HG02763 (cell line): Measurements from ENCODE around the gene PLCL1.

Experiments used
- ATAC-seq: cut with Tn5 transposase; IDR thresholded peaks from one replicate; pipeline ENCODE4 v1.9.1; 2021; ENCODE audit warnings: mild to moderate bottlenecking, moderate library complexity; ENCODE audit not compliant: unreplicated experiment

The PLCL1 gene

GRCh38 chr2:198044777-198045176 is 240.4 kb downstream of the PLCL1 start:
- ATAC-seq = no peak

DNA sequence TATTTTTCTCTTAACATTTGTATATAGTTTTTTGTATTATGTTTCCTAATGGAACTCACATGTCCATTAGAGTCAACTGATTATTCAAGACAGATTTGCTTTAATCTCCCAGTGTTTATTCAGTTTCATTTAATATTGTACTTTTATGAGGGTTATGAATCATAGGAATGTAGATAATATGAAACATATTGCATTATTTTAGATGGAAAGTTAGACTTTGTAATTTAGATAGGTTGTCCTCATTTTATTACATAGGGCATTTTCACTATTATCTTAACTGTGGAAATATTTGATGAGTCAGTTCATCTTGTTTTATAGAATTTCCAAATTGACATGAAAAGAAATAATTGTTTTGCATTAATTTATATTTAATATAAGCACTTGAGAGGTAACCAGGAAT is 240.8 kb downstream of the PLCL1 start:
- no peak for ATAC-seq

DNA sequence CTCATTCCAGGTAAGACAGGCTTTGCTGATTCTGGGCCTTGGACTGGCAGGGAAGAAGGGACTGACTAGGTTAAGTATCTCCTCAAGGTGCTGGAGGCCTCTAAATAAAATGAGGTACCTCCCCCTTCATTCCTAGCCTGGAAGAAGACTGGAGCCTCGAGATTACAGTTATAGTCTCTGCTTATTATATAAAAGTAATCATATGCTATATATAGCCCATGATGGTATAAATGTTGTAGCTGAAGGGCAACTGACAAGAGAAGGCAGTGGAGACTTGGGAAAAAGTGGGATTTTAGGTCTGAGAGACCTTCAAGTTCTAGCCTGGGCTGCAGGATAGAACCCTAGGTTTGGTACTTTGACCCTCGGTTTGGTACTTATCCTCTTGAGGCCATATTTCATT is 248.3 kb downstream of the PLCL1 start:
- no peak for ATAC-seq

GRCh38 chr2:198053148-198053547 is 248.8 kb downstream of the PLCL1 start:
- ATAC-seq = no peak

DNA sequence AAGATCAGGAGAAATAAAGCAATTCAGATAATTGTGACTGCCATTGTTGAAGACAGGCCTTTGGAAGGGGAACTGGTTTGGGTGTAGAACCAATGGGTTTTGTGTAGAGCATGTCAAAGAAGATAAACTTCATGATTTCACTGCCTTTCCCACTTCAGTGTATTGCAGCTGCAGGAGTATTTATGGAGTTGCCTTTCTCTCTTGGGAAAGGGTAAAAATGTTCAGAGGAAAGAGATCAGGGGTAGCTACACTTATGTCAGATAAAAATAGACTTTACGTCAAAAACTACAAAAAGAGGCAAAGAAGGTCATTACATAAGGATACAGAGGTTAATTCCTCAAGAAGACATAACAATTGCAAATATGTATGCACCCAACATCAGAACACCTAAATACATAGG is 249.4 kb downstream of the PLCL1 start:
- no peak for ATAC-seq

GRCh38 chr2:198054299-198054698 is 249.9 kb downstream of the PLCL1 start:
- ATAC-seq = peak; percentile 77

DNA sequence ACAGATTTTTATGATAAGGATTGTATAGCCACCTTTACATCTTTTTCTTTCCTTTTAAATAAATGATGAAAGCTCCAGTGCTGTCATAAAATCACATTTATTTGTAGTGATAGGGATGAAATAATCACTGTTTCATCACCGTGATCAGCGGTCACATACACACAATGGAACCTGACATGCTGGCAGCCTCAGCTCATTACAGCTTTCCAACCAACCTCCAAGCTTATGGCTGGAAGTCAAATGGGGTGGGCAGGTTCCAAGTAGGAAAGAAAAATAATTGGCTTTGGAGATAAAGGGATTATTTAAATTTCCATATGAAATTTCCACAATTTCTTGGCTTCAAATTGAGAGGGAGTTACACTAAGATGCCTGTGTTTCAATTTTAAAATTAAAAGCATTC is 251.3 kb downstream of the PLCL1 start:
- ATAC-seq = no peak

DNA sequence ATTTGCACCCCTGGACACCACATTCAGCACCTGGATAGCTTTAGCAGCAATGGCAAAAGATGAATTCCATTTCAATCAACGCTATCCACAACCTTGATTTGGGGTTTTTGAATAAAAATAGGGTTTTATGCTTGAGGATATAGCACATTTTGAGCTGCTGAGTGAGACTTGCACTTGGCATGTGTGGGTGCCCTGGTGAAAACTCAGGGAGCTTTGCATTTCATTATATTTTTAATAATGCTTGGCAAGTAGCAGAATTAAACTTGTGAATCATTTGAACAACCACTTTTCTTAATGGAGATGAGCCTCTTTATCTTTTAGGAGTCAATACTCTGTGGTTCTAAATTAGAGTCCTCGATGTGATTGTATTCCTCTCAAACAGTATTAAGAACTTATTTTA is 252.4 kb downstream of the PLCL1 start:
- ATAC-seq = no peak

- no peak for ATAC-seq
These were observed 255.4 kb downstream of the PLCL1 start for GRCh38 chr2:198059800-198060199.

DNA sequence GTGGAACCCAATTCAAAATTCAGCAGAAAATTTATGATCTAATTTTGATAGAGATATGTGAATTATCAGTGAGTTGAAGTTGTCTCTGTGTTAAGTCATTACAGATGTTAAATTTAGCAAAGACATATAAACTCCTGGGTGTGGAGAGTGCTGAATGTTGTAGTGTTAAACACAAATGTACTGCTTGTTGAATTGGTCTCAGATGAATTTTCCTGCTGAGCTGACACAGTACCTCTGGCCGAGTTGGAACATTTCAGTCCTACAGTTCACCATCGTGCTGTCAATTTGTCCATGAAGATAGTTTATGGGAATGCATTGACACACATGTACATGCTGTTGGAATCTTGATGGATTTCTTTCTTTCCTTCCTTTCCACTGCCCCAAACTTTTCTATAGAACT is 255.9 kb downstream of the PLCL1 start:
- no peak for ATAC-seq

DNA sequence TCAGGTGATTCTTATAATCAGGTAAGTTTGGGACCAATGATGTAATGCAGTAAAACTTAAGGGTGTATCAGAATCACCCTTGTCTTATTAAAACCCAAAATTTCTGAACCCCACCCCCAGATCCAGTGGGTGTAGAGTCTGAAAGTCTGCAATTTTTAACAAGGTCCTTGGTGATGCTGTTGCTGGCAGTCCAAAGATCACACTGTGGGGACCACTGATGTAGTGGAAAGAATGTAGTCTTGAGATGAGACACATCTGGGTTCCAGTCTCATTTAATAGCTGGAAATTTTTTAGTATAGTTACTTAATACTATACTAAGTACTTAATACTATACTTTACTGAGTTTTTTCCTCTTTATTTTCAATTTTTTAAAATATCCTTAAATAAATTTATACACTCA is 258.4 kb downstream of the PLCL1 start:
- no peak for ATAC-seq

DNA sequence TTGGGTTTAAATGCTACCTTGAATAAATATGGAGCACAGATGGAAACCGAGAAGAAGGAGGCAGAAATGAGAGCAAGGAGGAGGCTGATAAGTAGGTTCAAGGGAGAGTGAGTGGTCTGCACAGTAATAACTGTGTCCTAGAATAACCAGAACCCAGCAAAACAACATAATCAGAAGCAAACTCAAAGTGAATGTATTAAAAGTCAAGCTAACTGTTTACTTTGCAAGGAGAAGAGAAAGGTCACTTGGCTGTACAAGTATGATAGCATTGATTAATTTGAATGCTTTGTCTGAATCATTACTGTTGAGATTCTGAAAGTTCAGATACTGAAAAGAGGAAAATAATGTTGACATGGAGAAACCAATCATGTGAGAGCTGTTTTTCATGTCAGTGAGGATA is 258.8 kb downstream of the PLCL1 start:
- no peak for ATAC-seq

DNA sequence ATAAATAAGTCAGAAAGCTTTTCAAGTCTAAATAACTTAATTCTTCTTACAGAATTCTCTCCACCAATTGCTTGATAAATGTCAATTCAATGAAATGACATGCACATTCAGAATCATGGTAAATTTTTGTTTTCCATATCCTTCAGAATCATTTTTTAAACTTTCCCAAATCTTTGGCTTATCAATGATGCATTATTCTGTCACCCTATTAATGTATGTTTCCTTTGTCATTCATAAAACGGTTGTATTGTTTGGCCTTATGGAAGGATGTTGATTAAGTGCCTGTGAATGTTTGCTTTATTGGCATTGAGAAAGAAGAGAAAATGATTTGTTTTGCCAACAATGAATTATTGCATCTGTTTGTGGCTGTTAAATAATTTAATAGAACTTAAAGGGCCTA is 260.9 kb downstream of the PLCL1 start:
- ATAC-seq = no peak

DNA sequence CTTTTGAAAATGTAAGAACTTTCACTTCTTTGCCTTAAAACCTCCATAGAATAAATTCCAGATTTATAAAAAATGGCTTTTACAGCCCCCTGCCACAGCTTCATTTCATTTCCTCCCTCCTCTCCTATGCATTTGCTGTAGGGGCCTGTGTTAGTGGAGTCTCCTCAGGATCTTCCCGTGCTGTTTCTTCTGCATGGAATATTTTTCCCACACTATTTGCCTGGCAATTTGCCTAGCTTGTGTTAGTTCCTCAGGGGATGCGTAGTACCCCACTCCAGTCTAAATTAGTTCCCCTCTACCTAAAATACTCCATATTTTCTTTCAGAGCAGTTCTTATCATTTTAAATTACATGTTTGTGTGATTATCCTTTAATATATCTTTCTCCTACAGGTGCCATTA is 262.2 kb downstream of the PLCL1 start:
- no peak for ATAC-seq

DNA sequence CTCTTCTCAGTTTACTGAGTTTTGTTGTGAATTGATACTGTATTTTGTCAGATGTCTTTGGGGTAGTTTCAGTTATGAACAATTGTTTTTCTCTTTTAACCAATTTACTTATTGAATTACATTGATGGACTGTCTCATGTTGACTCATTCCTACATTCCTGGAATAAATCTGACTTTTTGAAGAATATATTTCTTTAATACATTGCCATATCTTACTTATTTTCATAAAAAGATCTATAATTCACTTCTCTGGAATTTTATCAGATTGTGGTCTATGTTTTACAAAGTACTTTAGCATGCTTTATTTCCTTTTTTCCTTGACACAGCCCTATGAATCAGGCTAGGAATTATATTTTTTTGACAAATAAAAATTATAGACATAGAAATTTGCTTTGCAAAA is 268.3 kb downstream of the PLCL1 start:
- no peak for ATAC-seq

DNA sequence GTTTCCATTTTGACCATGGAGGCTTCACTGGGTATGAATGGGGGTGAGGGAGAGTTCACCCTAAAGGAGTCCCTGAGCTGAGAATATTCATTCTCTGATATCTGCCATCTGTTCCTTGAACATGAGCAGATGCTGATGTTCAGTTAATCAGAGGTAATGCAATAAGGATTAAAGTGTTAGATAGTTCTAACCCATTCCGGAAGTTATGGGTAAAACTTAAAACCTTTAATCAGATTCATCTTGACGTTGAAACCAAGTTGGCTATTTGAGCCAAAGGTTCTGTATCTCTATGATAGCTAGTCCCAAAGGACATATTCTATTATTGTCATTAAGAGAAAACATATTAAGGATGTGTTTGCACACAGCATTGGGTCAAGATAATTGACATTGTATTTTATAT is 268.9 kb downstream of the PLCL1 start:
- ATAC-seq = no peak

DNA sequence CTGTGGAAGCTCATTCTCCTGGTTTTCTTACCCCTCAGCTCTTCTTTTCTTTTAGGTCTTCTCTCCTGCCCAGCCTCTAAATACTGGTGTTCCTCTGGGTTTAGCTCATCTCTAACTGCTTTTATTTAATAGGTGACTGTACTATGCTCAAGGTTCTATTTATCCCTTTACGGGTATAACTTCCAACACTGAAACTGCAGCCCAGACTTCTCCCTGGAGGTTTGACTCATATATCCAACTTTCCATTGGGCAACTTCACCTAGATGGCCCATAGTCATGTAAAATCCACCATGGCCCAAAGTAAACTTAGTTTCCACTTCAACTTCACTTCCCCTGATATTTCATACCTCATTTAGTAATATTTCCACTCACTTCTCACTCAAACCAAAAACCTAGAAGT is 273.1 kb downstream of the PLCL1 start:
- ATAC-seq = no peak

DNA sequence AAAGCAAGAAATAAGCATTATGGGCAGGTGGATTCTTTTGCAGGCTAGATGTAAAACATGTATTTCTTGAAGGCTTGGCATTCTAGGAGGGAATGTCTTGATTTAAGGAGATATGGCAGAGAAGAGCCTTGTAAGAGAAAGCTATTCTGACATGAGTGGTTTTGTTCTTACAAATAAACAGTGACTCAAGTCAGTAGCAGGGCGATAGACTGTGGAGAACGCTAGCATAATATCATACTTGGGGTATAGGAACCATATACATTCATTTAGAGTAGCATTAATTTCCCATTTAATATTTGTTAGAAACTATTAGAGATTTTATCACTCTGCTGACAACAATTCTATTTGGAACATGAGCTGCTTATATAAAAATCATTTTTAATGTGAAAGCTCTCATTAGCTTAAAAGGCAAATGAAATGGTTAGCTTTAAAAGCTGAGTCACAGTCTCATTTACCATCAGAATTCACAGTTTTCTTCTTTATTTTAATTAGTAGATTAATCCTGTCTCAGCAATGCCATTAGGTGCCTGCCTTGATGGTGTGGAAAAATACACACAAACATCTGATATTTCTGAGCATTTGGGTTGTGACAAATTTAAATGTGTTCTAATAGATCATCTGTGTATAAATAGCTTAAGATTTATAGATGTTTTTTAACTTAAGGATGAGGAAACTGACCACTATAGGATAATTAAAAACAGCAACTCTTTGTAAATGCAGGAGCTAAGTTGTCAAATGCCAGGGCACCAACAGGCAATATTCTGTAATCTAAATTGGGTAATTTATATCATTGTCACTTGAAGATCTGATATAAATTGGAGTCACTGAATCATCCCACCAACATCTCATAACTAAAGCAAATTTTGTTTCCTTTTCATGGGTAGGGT is 276.7 kb downstream of the PLCL1 start:
- ATAC-seq = no peak

DNA sequence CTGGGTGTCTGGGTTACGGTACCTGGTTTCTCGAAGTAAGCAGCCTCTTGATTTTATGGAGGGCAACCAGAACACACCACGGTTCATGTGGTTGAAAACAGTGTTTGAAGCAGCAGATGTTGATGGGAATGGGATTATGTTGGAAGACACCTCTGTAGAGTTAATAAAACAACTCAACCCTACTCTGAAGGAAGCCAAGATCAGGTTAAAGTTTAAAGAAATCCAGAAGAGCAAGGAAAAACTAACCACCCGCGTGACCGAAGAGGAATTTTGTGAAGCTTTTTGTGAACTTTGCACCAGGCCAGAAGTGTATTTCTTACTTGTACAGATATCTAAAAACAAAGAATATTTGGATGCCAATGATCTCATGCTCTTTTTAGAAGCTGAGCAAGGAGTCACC is 279.8 kb downstream of the PLCL1 start:
- ATAC-seq = no peak

- ATAC-seq = no peak
These were observed 291.6 kb downstream of the PLCL1 start for GRCh38 chr2:198096002-198096401.

GRCh38 chr2:198096965-198097364 is 292.6 kb downstream of the PLCL1 start:
- ATAC-seq = no peak

DNA sequence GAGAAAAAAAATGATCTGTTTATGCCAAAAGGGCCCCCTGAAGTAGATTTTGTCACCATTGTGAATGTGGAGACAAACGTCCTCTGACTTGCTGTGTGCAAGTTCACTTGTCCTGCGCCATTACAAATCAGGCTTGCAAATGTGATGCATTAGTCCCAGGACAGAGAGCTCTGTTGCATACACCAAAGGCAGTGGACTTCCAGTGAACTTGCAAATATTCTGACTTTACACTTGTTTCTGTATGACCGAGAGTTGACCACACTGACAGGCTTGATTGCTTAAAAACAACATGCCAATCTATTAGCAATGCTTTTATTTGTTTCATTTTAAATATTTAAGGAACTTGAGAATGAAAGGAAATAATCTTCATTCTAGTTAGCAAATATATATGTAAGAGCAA is 293.2 kb downstream of the PLCL1 start:
- no peak for ATAC-seq

DNA sequence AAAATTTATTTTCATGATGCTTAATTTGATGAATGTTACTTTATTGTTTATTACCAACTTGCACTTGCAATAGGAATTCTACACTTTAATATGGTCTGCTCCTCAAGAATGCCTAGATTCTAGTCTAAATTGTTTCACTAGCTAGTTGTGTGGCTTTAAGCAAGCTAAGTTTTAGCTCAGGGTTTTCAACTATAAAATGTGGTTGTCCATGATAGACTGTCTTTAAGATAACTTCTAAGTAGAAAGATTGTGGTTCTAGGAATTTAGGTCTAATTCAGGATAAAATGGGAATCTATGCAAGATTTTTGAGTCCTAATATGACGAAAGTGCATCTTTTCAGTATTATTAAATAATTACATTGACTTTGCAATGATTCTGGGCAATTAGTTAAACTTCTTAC is 294.0 kb downstream of the PLCL1 start:
- no peak for ATAC-seq
